GM10266 (cell line): ENCODE data around the gene NUP188.
"Not testable (repeated sequence)": the region's sequence is repeated elsewhere in the genome, so short reads cannot be mapped to it uniquely, and the experiment has no call there.

Experiments used
- DNase-seq: peaks from one replicate; pipeline ENCODE4 v3.0.0; 2012; ENCODE audit errors: extremely low spot score
- TF ChIP-seq, protein P1 (sequence below): IDR thresholded peaks from 2 replicates; pipeline ENCODE4 v1.5.1; 2012; ENCODE audit warnings: mild to moderate bottlenecking, low read depth; ENCODE audit not compliant: control insufficient read depth, insufficient read depth; ENCODE audit errors: missing control alignments

The NUP188 gene

DNA sequence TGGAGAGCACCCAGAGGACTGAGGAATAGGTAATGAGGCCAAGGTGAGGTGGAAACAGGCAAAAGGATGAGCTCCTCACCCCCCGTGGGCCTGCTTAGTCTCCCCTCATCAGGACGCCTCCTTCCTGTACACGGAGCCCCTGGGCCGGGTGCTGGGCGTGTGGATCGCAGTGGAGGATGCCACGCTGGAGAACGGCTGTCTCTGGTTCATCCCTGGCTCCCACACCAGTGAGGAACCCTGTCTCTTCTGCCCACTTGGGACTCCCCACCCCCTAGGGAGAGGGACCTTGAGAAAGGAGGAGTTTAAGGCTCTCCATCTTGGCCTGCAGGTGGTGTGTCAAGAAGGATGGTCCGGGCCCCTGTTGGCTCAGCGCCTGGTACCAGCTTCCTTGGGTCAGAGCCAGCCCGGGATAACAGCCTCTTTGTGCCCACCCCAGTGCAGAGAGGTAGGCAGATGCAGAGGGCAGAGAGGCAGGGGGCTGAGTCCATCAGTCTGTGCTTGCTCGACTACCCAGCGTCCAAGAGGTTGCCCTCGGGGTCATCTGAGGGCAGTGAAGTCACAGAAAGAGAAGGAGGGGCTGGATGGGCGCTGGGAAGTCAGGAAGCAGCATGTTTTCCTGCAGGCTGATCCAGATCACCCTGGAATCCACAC, 7.1 kb upstream of the NUP188 start:
- DNase-seq, result no peak
- TF ChIP-seq, protein P1, sequence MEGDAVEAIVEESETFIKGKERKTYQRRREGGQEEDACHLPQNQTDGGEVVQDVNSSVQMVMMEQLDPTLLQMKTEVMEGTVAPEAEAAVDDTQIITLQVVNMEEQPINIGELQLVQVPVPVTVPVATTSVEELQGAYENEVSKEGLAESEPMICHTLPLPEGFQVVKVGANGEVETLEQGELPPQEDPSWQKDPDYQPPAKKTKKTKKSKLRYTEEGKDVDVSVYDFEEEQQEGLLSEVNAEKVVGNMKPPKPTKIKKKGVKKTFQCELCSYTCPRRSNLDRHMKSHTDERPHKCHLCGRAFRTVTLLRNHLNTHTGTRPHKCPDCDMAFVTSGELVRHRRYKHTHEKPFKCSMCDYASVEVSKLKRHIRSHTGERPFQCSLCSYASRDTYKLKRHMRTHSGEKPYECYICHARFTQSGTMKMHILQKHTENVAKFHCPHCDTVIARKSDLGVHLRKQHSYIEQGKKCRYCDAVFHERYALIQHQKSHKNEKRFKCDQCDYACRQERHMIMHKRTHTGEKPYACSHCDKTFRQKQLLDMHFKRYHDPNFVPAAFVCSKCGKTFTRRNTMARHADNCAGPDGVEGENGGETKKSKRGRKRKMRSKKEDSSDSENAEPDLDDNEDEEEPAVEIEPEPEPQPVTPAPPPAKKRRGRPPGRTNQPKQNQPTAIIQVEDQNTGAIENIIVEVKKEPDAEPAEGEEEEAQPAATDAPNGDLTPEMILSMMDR, result no peak

DNA sequence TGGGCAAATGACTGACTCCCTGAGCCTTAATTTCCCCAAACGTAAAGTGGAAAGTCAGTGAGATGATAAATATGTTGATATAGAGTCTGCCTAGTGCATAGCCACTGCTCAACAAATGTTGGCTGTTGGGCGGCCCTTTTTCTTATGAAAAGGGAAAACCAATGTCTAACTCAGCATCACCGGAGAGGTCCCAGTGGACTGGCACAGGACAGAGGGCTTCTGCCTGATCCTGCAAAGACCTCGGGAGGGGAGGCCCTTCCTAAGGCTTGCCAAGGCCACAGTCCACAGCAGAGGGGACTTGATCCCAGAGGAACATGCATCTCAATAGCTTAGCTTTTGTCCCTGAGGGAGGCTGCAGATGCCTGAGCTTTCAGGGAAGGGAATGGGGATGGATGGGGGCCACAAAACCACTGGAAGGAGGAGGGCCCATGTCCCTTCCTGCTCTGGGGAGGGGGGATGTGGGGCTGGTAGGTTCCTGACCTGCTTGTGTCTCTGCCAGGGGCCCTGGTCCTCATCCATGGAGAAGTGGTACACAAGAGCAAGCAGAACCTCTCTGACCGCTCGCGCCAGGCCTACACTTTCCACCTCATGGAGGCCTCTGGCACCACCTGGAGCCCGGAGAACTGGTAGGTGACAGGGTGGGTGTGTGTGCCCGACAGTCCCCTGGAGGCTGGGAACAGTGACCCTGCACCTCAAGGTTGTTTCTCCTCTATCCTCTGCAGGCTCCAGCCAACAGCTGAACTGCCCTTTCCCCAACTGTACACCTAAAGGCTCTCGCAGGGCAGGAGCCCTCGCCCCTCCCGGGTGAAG, 6.3 kb upstream of the NUP188 start:
- DNase-seq, result no peak
- TF ChIP-seq, protein P1, result no peak

DNA sequence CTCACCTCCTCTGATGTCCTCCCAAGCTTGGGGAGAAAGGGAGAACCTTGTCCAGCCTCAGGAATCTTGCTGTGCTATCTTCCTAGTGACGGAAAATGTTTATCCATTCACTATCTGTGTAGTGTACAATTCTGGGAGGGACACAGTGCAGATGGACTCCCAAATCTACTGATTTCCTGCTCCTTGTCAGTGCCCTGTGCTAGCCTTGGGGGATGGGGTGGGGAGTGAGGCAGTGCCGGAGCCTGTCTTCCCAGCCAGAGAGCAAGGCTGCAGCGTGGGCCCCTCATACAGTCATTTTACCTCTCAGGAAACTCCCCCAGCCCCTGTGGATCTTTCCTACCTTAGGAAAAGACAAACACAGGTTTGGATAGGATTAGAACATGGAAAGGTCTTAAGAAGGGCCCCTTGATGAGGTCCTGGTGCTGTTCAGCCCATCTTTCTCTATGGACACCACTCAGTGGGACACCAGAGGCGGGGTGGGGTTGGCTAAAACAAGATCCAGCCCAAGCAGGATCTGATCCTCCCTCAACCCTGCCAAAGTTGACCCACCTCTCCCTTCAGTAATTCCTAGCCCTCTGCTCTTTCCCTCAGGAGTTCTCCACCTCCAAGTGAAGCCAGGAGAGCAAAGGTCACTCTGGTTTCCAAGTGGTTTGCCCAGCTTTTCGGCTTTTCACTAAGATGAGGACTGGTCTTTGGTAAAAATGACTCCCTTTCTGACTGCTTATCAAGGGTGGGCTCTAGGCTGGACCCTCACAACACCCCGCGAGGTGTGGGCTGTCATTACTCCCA, 3.5 kb upstream of the NUP188 start:
- TF ChIP-seq, protein P1, result no peak
- no peak for DNase-seq

DNA sequence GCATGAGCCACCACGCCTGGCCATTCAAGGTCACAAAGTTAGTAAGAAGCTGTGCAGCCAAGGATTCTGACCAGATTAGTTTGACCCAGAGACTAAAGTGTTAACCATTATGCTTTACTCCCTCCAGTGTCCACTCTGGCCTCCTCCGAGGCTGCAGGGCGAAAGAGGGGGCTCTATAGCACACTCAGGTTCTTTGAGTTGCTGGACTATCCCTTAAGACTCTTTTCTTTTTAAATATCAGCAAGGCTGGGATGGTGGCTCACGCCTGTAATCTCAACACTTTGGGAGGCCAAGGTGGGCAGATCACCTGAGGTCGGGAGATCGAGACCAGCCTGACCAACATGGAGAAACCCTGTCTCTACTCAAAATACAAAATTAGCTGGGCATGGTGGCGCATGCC, 2.5 kb upstream of the NUP188 start:
- DNase-seq, result not testable (repeated sequence)

DNA sequence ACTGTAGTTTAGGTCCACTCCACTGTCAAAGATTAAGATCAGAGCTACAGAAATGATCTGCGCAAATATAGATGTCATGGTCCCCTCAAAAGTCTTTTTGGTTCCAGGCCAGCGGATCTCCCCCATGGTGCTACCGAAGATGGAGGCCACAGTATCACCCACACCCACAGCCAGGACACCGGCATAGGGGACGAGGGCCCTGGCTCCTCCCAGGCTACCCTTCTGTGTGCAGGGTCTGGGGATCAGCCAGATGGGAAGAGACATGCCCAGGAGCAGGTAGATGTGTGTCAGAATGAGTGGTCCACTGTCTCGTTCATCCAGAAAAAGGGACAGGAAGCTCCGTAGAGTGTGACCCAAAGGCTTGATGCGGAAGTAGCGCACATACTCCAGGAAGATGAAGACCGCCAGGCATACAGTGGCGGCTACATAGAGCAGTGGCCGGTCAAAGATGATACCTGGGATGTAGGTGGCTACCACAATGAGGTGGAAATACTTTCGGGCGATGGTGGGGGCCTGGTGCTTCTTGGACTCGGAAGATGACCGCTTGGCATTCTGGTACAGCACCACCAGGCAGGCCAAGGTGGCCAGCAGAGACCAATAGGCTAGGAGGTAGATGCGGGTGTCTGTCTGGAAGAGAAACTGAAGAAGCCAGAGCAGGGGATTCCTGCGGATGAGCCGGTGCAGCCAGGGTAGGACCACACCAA, 1.5 kb upstream of the NUP188 start:
- TF ChIP-seq, protein P1, result no peak
- no peak for DNase-seq

DNA sequence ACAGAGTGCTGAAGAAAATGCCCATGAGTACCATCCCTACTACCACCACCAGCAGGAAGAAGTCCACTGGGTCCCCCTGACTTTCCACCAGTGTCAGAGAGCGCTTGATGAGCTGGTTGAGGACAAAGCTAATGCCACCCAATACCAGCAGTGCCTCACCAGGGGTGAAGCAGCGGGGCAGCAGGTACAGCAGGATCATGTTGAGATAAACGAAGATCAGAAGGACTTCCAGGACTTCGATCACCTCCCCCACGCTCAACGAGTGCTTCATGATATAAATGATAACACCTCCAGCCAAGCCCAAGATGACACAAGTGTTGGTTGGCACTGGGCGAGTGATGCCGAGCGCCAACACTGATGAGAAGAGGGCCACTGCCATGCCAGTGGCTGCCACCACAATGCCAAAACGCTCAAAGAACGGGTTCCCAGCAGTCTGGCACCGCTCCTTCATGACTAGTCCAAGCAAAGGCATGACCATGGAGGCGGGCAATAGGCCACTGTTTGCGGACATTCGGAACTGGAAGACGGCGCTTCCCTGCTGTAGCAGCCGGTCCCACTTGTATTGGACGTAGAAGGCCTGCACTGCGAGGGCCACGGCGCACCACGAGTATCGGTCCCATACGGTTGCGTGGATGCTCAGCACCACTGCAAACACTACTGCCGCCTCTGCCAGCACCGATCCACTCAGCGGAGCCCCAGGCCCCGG, 775 bp upstream of the NUP188 start:
- DNase-seq, result no peak
- TF ChIP-seq, protein P1, result no peak

DNA sequence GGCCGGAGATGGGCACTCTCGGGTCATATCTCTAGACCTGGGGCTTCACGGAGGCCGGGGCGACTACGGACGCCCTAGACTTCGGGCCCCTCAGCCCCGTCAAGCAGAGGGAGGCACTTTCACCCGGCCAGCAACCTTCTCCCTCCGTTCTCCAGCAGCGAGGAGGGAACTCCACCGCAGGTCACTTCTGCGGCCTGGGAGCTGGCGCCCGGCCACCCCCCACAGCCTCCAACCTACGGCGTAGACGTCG, 297 bp upstream of the NUP188 start:
- DNase-seq, result no peak
- TF ChIP-seq, protein P1, result no peak

DNA sequence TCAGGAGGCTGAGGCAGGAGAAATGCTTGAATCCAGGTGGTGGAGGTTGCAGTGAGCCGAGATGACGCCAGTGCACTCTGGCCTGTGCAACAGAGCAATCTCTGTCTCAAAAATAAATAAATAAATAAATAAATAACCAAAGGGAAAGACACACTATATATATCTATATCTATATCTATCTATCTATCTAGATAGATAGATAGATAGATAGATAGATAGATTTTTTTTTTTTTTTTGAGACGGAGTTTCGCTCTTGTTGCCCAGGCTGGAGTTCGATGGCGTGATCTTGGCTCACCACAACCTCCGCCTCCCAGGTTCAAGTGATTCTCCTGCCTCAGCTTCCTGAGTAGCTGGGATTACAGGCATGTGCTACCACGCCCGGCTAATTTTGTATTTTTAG, 13.9 kb downstream of the NUP188 start:
- not testable (repeated sequence) for DNase-seq
